HL-60 (cell line): Measurements from ENCODE around the gene LGALS7B.

Source experiments
- CTCF ChIP-seq: IDR thresholded peaks from one replicate; pipeline ENCODE4 v1.5.1; 2011; ENCODE audit warnings: low read length, control low read depth, inconsistent platforms; ENCODE audit not compliant: insufficient read depth
- SPI1 ChIP-seq: IDR thresholded peaks from 2 replicates; pipeline ENCODE4 v1.6.1; 2012; ENCODE audit warnings: low read depth, mild to moderate bottlenecking, borderline replicate concordance

- no peak for TF ChIP-seq CTCF
- no peak for TF ChIP-seq SPI1
Measured at GRCh38 chr19:38766276-38767047, 22.5 kb upstream of the LGALS7B start.
